Brain microvascular endothelial cell (primary cell): Measurements from ENCODE around the gene GUSB.

Experiments
- DNase-seq: peaks from one replicate; pipeline ENCODE4 v3.0.0-alpha.2; 2020
- H3K27ac ChIP-seq: fragments of 250-450 bp; sonication (Bioruptor Pico); 2 replicates; pipeline ENCODE4 v1.5.1; 2020; ENCODE audit warnings: mild to moderate bottlenecking, moderate library complexity
- H3K27me3 ChIP-seq: fragments of 250-450 bp; sonication (Bioruptor Pico); replicated peaks from 2 replicates; pipeline ENCODE4 v1.5.1; 2020; ENCODE audit warnings: mild to moderate bottlenecking
- H3K36me3 ChIP-seq: fragments of 250-450 bp; sonication (Bioruptor Pico); replicated peaks from 2 replicates; pipeline ENCODE4 v1.5.1; 2020; ENCODE audit warnings: mild to moderate bottlenecking
- H3K4me3 ChIP-seq: 2 replicates; pipeline ENCODE4 v1.5.1; 2011; ENCODE audit warnings: low read depth, mild to moderate bottlenecking, control low read depth, low read length, moderate library complexity
- in situ Hi-C: cut with HindIII; loops from 2 replicates; pipeline ENCODE4 v1.10.0; 2017; ENCODE audit warnings: low sequenced_read_pairs, low pct_ligation_motif_present
- TF ChIP-seq, protein P1 (sequence below): IDR thresholded peaks from 2 replicates; pipeline ENCODE4 v1.5.1; 2011; ENCODE audit warnings: low read depth, mild to moderate bottlenecking, moderate library complexity, low read length, control low read depth, inconsistent platforms; ENCODE audit errors: missing control alignments

GUSB gene

GRCh38 chr7:65980478-65981250 lies 1.3 kb downstream of the GUSB start:
- in situ Hi-C loops, result no loop called here
- peak; percentile 12 for DNase-seq
- Histone ChIP-seq H3K27me3 (no peaks in the 10 kb centered on the region), H3K27ac (no peak overlapping the region), H3K4me3 (peak overlapping the region; percentile 73), H3K36me3 (no peaks in the 10 kb centered on the region)
- TF ChIP-seq, protein P1, sequence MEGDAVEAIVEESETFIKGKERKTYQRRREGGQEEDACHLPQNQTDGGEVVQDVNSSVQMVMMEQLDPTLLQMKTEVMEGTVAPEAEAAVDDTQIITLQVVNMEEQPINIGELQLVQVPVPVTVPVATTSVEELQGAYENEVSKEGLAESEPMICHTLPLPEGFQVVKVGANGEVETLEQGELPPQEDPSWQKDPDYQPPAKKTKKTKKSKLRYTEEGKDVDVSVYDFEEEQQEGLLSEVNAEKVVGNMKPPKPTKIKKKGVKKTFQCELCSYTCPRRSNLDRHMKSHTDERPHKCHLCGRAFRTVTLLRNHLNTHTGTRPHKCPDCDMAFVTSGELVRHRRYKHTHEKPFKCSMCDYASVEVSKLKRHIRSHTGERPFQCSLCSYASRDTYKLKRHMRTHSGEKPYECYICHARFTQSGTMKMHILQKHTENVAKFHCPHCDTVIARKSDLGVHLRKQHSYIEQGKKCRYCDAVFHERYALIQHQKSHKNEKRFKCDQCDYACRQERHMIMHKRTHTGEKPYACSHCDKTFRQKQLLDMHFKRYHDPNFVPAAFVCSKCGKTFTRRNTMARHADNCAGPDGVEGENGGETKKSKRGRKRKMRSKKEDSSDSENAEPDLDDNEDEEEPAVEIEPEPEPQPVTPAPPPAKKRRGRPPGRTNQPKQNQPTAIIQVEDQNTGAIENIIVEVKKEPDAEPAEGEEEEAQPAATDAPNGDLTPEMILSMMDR, result no peak

- TF ChIP-seq, protein P1, result no peak
- Histone ChIP-seq H3K27me3 (no peaks in the 10 kb centered on the region), H3K36me3 (no peaks in the 10 kb centered on the region), H3K27ac (no peak overlapping the region), H3K4me3 (no peak overlapping the region)
- no peak for DNase-seq
- in situ Hi-C loops, result no loop called here
Measured at GRCh38 chr7:65979583-65980477, 2.2 kb downstream of the GUSB start.

DNA sequence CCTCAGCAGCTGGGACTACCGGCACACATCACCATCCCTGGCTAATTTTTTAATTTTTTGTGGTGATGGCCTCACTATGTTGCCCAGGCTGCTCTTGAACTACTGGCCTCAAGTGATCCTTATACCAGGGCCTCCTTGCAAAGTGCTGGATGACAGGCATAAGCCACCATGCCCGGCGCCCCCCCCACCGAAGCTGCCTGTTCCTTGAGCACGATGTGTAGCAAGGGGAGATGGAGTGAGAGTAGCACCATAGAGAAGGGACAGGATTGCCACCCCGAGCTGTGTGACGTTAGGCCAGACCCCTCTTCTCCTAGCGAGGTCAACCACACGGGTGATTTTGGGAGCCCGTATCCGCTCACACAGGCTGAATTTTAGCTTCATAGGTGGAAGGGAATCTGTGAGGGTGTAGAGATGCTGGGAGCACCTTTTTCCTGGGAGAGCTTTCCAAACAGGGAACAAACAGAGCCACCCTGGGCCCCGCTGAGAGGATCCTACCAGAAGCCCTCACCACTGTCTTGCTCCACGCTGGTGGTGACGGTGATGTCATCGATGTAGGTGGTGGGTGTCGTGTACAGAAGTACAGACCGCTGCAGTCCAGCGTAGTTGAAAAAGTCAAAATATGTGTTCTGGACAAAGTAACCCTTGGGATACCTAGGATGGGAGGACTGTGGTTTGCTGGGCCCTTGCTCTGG lies 3.0 kb downstream of the GUSB start:
- TF ChIP-seq, protein P1, result no peak
- no peak for DNase-seq
- Histone ChIP-seq H3K36me3 (peaks cover 4% of the 10 kb centered on the region), H3K4me3 (no peak overlapping the region), H3K27ac (no peak overlapping the region), H3K27me3 (no peaks in the 10 kb centered on the region)
- in situ Hi-C loops, result no loop called here

GRCh38 chr7:65976659-65977196 lies 5.3 kb downstream of the GUSB start:
- H3K36me3 ChIP-seq, result peaks cover 13% of the 10 kb centered on the region
- no peak overlapping the region for H3K4me3 ChIP-seq
- TF ChIP-seq, protein P1, result no peak
- no peak overlapping the region for H3K27ac ChIP-seq
- no peak for DNase-seq
- H3K27me3 ChIP-seq, result no peaks in the 10 kb centered on the region
- in situ Hi-C loops, result no loop called here

- no peaks in the 10 kb centered on the region for H3K27me3 ChIP-seq
- H3K36me3 ChIP-seq, result peaks cover 13% of the 10 kb centered on the region
- in situ Hi-C loops, result no loop called here
- TF ChIP-seq, protein P1, result no peak
- no peak overlapping the region for H3K4me3 ChIP-seq
- H3K27ac ChIP-seq, result no peak overlapping the region
- DNase-seq, result no peak
Measured at GRCh38 chr7:65975814-65976445, 6.1 kb downstream of the GUSB start.
